ENCODE data around the gene DTX4. TPM values are rescaled to one million over a fixed set of nuclear protein-coding genes. Genes with fewer than 3 reads are reported as not detected.

DTX4 gene
- total RNA-seq, 1 donor from 2014 or later: 42.0 TPM

Small RNA genes within 50 kb of the gene (small RNA-seq; reads per million reads assigned to genes)
- not detected for gene RN7SL42P

Other genes starting within 250 kb of the DTX4 start
- gene GLYATL1, start 232.6 kb upstream of the DTX4 start, total RNA-seq: 0.82 TPM
- gene GLYATL1B, start 85.8 kb upstream of the DTX4 start, total RNA-seq: not detected
- 2.9 TPM for gene FAM111B, start 64.9 kb upstream of the DTX4 start, total RNA-seq
- 7.3 TPM for gene FAM111A, start 29.3 kb upstream of the DTX4 start, total RNA-seq
- gene MPEG1, start 40.8 kb downstream of the DTX4 start, total RNA-seq: 2.0 TPM
- not detected for gene OR5AN1, start 186.8 kb downstream of the DTX4 start, total RNA-seq

Measured in frontal cortex (tissue), 1 donor.